K562 (cell line): ENCODE results near the gene IQGAP3. TPM values are rescaled to one million over a fixed set of nuclear protein-coding genes. Genes with fewer than 3 reads are reported as not detected.

ENCODE experiments used
- ATAC-seq: fragments of 200-7000 bp; cut with Tn5 transposase; 3 replicates; pipeline ENCODE4 v1.9.1; 2020; ENCODE audit warnings: moderate library complexity
- BruUV-seq: library from RNA; stranded (reverse); fragments of 400-500 nt; replicated peaks from 2 replicates; lab custom pipeline; 2021; lab: Mats Ljungman, UMichigan
- CTCF ChIA-PET: fragments of 300-600 bp; formaldehyde crosslinking; extraction: SDS; loops from one replicate; lab custom pipeline; 2021; ENCODE audit warnings: low intra/inter-chr PET ratio; lab: Yijun Ruan, JAX
- POLR2A ChIA-PET: fragments of 300-600, 350-650 bp; sonication (Branson Sonifier 250); formaldehyde crosslinking; extraction: SDS; loops from one replicate; lab custom pipeline; 2021; ENCODE audit warnings: antibody characterized with exemption, inconsistent platforms; lab: Yijun Ruan, JAX
- DNase-seq, 4 experiments: peaks; one replicate each; pipeline versions ENCODE4 v3.0.0 to v3.0.0-alpha.2; 2011 to 2018; ENCODE audit warnings: low spot score in 3 of 4, mixed read lengths in 3 of 4; ENCODE audit errors: extremely low read depth in 1 of 4
- FAIRE-seq: peaks from 2 replicates; lab custom pipeline; 2011; peaks lifted over from hg19 to GRCh38; lab: Jason Lieb, UNC
- H2AFZ ChIP-seq: 2 replicates; pipeline ENCODE4 v1.6.0; 2011; ENCODE audit warnings: low read depth, low read length, control low read depth, inconsistent platforms
- H3K27ac ChIP-seq: fragments of 200-600 bp; 3 replicates; pipeline ENCODE4 v1.8.0; 2011; ENCODE audit warnings: low read depth, mild to moderate bottlenecking, control low read depth, inconsistent platforms, low read length, moderate library complexity, mixed read lengths; ENCODE audit errors: extremely low read depth
- H3K27me3 ChIP-seq, 2 experiments: fragments of 300-600 bp in 1 of 2; 2 replicates in 1 of 2; 3 replicates in 1 of 2; pipeline versions ENCODE4 v1.6.0 to v1.8.0; 2011; ENCODE audit warnings: inconsistent platforms in 2 of 2, low read length in 2 of 2, mild to moderate bottlenecking in 1 of 2, mixed read lengths in 1 of 2, moderate library complexity in 1 of 2; ENCODE audit not compliant: control insufficient read depth in 2 of 2, insufficient read depth in 2 of 2
- H3K36me3 ChIP-seq: fragments of 300-600 bp; 3 replicates; pipeline ENCODE4 v1.8.0; 2011; ENCODE audit warnings: mild to moderate bottlenecking, low read length, inconsistent platforms; ENCODE audit not compliant: control insufficient read depth, insufficient read depth
- H3K4me1 ChIP-seq, 2 experiments: fragments of 200-600 bp in 1 of 2; replicated peaks in 1 of 2; 2 replicates in 1 of 2; 3 replicates in 1 of 2; pipeline versions ENCODE4 v1.5.1 to v1.8.0; 2011; ENCODE audit warnings: inconsistent platforms in 2 of 2, low read length in 2 of 2, mild to moderate bottlenecking in 1 of 2, mixed read lengths in 1 of 2, moderate library complexity in 1 of 2; ENCODE audit not compliant: control insufficient read depth in 2 of 2, insufficient read depth in 2 of 2
- H3K4me2 ChIP-seq: 2 replicates; pipeline ENCODE4 v1.6.1; 2011; ENCODE audit warnings: low read length, control low read depth, inconsistent platforms, mixed read lengths; ENCODE audit not compliant: insufficient read depth
- H3K4me3 ChIP-seq: fragments of 200-600 bp; sonication (generic), shearing (Covaris generic); 2 replicates; pipeline ENCODE4 v1.5.1; 2016; ENCODE audit warnings: control low read depth, inconsistent platforms
- H3K79me2 ChIP-seq: fragments of 200-600 bp; 3 replicates; pipeline ENCODE4 v1.8.0; 2011; ENCODE audit warnings: low read length, inconsistent platforms; ENCODE audit not compliant: control insufficient read depth, insufficient read depth
- H3K9ac ChIP-seq, 2 experiments: 2 replicates each; pipeline versions ENCODE4 v1.6.0 to v1.6.1; 2011; ENCODE audit warnings: low read depth in 2 of 2, low read length in 2 of 2, control low read depth in 1 of 2, inconsistent platforms in 1 of 2, mild to moderate bottlenecking in 1 of 2, mixed read lengths in 1 of 2; ENCODE audit not compliant: insufficient read depth in 1 of 2
- H3K9me1 ChIP-seq: one replicate; pipeline ENCODE4 v1.6.0; 2011; ENCODE audit warnings: inconsistent platforms, mild to moderate bottlenecking, low read length, moderate library complexity; ENCODE audit not compliant: control insufficient read depth, insufficient read depth
- H3K9me3 ChIP-seq: replicated peaks from 2 replicates; pipeline ENCODE4 v1.5.1; 2011; ENCODE audit warnings: low read depth, low read length, inconsistent platforms; ENCODE audit not compliant: control insufficient read depth, insufficient read depth
- H4K20me1 ChIP-seq: replicated peaks from 2 replicates; pipeline ENCODE4 v1.6.1; 2011; ENCODE audit warnings: low read length, inconsistent platforms, mixed read lengths; ENCODE audit not compliant: control insufficient read depth, insufficient read depth
- SMAD1 ChIP-seq: fragments of 150-350 bp; IDR thresholded peaks from 2 replicates; pipeline ENCODE4 v1.6.1; 2014; ENCODE audit warnings: low read length, low read depth; ENCODE audit not compliant: partially characterized antibody
- ZFP36 ChIP-seq: fragments of 150-350 bp; IDR thresholded peaks from 2 replicates; pipeline ENCODE4 v1.6.1; 2018; ENCODE audit warnings: low read length, low read depth; ENCODE audit not compliant: partially characterized antibody
- WGBS: fragments of 100-300 bp; shearing (Covaris generic); methylation state at CpG from one replicate; pipeline ENCODE4 v1.1.6; 2016; ENCODE audit warnings: low coverage, mixed read lengths; ENCODE audit not compliant: insufficient coverage; ENCODE audit errors: missing lambda C conversion rate; 5-methylcytosine and 5-hydroxymethylcytosine counted together
- in situ Hi-C: fragments of 300-500 bp; cut with MboI; formaldehyde crosslinking; loops from 4 replicates; pipeline ENCODE4 v1.15.0; 2018; ENCODE audit warnings: inconsistent platforms, mixed read lengths
- intact Hi-C: fragments of 100-400 bp; cut with micrococcal nuclease; formaldehyde crosslinking; loops from 2 replicates; pipeline ENCODE4 v1.14.2; 2022
- polyA plus RNA-seq, 8 experiments: library from polyadenylated mRNA; depleted of rRNA in 4 of 8; stranded (reverse) in 5 of 8; unstranded in 3 of 8; fragments of >200 nt; fragmentation: Nextera tagmentation in 2 of 8; fragmentation: Illumina TruSeq in 1 of 8; extraction: Ambion mirVana in 2 of 8; extraction: Trizol in 1 of 8; gene quantifications; 2 replicates each; pipeline versions ENCODE4 v1.2.1 to v1.2.3, GENCODE V29; 2011 to 2014; ENCODE audit warnings: inconsistent platforms in 1 of 8, missing spikeins in 1 of 8
- total RNA-seq, 7 experiments: library from RNA; depleted of rRNA in 6 of 7; stranded (reverse); fragments of >200 nt in 6 of 7; fragmentation: Illumina TruSeq in 2 of 7; extraction: Trizol in 2 of 7; gene quantifications; 2 replicates each; pipeline versions ENCODE4 v1.2.1 to v1.2.3, GENCODE V29; 2011 to 2021; ENCODE audit warnings: low replicate concordance in 1 of 7
- TF ChIP-seq, protein P1 (sequence below): IDR thresholded peaks from 3 replicates; pipeline ENCODE4 v1.6.1; 2011; ENCODE audit warnings: borderline replicate concordance, mild to moderate bottlenecking, moderate library complexity; ENCODE audit not compliant: insufficient read length; ENCODE audit errors: extremely low read depth

The IQGAP3 gene
- total and polyA plus RNA-seq, 9 of the 15 experiments (the other 6 are each of a cell fraction or from before 2014, with no cell fraction given): 1.4 to 16.6 (median 11.9) TPM

DNA sequence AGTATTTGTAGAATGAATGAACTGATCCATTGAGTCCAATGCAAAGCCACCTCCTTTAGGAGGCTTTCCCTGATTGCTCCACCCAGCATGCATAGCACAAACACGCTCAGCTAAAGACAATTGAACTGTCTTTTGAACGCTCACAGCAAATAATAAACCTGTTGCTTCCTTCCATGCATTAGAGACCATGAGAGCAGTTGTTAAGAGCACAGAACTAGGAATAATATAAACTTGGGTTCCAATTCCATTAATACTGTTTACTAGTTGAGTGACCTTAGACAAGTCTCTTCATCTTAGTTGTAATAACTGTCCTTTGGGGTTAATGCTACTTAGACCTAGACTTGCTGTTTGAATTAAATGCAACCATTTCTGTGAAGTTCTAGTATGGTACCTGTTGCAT, 65.9 kb downstream of the IQGAP3 start:
- Histone ChIP-seq H3K9me3 (no peaks in the 10 kb centered on the region), H4K20me1 (no peaks in the 10 kb centered on the region)
- in situ Hi-C loops: no loop called here
- POLR2A ChIA-PET: no interaction called here
- TF ChIP-seq, protein P1, sequence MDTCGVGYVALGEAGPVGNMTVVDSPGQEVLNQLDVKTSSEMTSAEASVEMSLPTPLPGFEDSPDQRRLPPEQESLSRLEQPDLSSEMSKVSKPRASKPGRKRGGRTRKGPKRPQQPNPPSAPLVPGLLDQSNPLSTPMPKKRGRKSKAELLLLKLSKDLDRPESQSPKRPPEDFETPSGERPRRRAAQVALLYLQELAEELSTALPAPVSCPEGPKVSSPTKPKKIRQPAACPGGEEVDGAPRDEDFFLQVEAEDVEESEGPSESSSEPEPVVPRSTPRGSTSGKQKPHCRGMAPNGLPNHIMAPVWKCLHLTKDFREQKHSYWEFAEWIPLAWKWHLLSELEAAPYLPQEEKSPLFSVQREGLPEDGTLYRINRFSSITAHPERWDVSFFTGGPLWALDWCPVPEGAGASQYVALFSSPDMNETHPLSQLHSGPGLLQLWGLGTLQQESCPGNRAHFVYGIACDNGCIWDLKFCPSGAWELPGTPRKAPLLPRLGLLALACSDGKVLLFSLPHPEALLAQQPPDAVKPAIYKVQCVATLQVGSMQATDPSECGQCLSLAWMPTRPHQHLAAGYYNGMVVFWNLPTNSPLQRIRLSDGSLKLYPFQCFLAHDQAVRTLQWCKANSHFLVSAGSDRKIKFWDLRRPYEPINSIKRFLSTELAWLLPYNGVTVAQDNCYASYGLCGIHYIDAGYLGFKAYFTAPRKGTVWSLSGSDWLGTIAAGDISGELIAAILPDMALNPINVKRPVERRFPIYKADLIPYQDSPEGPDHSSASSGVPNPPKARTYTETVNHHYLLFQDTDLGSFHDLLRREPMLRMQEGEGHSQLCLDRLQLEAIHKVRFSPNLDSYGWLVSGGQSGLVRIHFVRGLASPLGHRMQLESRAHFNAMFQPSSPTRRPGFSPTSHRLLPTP: no peak
- peak; percentile 68 for TF ChIP-seq ZFP36
- TF ChIP-seq SMAD1: no peak
- TF ChIP-seq, all 486 proteins: peak for 1
- Histone ChIP-seq H3K36me3 (no peaks in the 10 kb centered on the region), H3K9ac (no peak overlapping the region), H3K9me1 (peaks cover 3% of the 10 kb centered on the region), H3K27ac (no peak overlapping the region), H3K27me3 (no peaks in the 10 kb centered on the region; a peak in 1 of 5 replicates), H2AFZ (no peak overlapping the region), H3K79me2 (no peaks in the 10 kb centered on the region), H3K4me1 (peaks cover 41 to 52% of the 10 kb centered on the region in 2 experiments), H3K4me2 (no peak overlapping the region), H3K4me3 (no peak overlapping the region)
- no peak for FAIRE-seq
- intact Hi-C loops: loop anchor here (5.0 kb wide), 1 partner anchor 394 kb away; the partner anchor contains the start of gene LMNA
- no peak for ATAC-seq
- BruUV-seq: no TSS peak
- CTCF ChIA-PET: no interaction called here
- DNase-seq: no peak
- WGBS: 93% methylated on average over 2 of the region's 2 CpGs
